NCI-H1048 (cell line): Measurements from ENCODE around the gene SMARCAD1.
"Not testable (repeated sequence)": the region's sequence is repeated elsewhere in the genome, so short reads cannot be mapped to it uniquely, and the experiment has no call there.

Experiments used
- DNase-seq: peaks from one replicate; lab custom pipeline; 2025; lab: John Stamatoyannopoulos, UW

The SMARCAD1 gene

DNA sequence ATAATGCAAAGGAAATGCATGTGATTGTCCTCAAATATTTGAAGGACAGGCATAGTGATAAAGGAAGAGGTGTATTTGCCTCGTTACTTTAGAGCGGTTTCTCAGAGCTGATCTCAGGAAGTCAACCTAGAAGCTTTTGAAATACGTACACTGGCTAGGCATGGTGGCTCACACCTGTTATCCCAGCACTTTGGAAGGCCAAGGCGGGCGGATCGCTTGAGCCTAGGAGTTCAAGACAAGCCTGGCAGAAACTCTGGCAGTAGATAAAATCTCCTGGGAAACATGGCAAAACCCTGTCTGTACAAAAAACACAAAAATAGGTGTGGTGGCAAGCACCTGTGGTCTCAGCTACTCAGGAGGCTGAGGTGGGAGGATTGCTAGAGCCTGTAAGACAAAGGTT lies 24.9 kb downstream of the SMARCAD1 start:
- no peak for DNase-seq

DNA sequence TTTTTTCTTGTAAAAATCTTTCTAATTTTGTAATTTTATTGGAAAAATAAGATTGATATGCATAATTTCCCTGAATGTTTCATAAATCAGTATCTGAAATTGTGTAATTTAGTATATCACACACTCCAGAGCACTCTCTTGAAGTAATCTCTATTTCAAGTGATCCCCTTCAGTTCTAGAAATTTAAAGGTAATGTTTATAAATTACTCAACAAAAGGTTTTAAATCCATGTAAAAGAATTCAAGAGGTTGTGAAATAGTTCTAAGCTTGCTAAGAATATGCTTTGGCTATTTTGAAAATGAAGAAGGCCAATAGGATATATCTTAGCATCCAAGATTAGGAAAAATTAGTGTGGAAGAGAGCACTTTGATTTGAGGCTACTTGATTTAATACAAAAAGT lies 28.2 kb downstream of the SMARCAD1 start:
- no peak for DNase-seq

DNA sequence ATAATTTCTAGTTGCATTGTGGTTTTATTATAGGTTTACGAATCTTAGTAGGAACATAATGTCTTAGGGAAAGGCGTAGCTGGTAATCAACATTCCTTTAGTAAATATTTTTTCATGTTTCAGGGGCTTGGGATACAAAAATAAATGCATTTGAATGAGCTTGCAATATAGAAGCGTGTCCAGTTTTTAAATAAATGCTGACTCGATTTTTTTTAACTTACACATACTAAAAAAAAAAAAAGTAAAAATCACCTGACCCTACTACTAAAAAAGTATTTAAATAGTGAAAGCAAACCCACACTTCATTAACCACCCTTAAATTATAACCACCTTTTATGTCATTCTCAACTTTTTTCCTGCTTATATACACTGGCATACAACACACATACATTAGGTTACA lies 29.6 kb downstream of the SMARCAD1 start:
- no peak for DNase-seq

DNA sequence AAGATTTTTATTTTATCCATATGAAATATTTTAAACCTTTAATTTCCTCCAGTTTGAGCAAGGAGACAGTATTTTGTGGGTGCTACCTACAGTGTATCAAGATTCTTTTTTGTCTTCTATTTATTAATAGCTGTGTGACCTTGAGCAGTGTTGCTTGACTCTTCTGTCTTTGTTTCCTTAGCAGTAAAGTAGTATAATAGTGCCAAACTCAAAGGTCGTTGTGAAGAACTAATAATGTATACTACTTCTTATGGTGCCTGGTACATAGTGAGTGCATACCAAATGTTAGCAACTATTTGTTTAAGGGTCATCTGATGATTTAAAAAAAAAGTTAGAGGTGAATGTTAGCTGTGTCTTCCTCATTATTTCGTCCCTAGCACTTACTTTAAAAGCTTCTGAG lies 30.5 kb downstream of the SMARCAD1 start:
- DNase-seq: no peak

DNA sequence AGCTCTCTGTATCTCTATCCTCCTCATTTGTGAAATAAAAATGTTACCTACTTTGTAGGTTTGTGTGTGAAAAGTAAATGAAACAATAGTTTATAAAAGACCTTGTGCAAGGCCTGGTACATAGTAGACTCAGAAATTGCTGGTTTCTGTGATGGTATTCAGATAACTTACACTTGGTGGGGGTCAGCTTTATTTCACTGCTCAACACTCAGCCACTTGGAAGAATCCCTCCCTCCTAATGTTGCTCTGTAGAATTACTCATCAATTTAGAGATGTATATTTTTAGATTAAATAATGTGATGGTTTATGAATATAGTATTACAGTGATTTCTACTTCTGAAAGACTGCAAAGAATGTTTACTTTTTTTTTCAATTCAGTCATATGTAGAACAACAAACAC lies 32.7 kb downstream of the SMARCAD1 start:
- no peak for DNase-seq

DNA sequence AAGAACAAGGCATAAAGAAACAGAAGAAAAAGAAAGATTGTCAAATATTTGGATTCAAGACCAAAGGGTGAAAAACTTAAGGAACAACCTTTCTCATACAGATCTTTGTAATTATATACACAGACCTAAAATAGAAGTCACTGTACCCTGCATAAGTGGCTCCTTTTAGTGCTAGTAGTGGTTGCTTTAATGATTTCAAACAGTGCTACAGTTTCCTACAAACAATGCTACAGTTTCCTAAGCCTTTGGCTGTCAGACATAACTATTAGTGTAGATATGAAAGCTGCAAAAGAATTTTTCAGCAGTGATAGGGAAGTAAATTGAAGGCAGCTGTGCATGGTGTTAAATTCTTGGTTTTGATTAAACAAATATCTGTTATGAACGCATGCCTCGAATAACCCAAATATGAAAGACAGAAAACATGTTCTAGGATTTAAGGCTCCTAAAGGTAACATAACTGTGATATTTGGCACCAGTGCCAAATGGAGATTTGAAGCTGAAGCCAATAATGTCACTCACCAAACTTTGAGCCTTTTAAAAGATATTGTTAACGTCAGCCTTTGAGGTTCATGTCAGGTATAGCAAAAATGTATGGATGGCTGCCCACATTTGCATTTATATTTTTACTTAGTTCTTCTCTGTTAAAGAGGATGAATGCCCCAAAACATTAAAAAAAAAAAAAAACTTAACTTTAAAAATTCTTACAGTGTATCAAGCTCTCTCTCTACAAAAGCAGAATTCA lies 36.6 kb downstream of the SMARCAD1 start:
- no peak for DNase-seq

DNA sequence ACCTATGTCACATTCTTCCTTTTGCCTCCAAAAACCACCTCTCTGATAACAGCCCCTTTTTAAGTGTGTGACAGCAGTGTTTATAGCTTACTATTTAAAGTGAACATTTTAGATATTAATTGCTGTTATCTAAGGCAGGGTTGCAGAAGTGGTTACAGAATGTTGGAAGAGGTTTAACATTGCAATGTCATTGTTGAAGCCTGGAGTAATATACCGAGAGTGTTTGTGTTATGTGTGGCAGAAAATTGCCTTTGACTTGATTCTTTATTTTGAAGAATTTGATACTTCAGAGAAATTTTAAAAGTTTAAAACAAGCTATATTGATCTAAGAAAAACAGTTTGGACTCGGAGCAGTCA lies 37.1 kb downstream of the SMARCAD1 start:
- DNase-seq: no peak

DNA sequence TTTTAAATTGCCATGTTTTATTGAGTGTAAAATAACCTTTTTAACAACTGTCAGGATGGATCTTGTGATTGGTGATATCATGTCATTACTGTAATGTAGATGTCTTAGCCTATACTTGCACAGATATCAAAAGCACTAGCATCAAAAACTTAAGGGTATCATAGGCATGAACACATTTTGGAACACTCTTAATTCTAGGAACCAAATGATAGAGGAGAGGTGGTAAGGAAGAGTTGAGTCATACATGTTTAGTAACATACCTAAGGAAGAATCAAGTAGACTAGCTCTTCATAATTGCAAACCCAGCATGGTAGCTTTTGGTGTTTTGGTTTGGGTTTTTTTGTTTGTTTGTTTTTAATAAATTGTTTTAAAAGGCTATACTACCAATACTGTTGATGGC lies 43.4 kb downstream of the SMARCAD1 start:
- DNase-seq: no peak

DNA sequence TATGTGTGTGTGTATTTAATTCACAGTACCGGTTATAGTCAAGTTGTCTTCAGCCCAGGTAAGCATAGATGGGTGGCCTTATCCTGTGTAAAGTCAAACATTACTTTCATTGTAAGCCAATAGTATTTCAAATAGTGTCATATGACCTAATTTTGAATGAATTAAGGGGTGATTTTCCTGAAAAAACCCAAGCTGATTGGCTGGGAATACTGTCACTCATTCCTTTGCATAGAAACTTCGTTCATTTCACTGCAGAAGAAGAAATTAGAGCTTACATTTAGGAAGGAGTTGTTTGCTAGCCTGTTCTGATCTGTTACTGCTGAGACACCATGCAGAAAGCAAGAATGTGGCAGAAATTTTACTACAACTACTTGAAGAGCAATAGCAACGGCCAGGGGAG lies 45.4 kb downstream of the SMARCAD1 start:
- DNase-seq: no peak

DNA sequence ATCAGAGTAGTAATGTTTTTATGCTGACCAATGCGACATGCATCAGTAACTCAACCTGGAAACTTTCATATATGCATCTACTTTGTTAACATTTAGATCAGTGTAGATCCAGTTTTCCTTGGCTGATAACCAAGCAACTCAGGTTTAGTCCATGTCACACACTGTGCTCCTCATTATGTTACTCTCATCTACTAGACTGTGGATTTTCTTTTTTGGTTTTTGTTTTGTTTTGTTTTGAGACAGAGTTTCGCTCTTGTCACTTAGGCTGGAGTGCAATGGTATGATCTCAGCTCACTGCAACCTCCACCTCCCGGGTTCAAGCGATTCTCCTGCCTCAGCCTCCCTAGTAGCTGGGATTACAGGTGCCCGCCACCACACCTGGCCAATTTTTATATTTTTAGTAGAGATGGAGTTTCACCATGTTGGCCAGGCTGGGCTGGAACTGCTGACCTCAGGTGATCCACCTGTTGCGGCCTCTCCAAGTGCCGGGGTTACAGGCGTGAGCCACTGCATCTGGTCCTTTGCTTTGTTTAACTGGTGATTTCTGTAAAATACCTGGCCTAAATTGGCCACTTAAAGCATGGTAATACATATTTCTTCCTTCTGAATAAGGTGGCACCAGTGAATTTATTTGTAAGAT lies 48.6 kb downstream of the SMARCAD1 start:
- no peak for DNase-seq

DNA sequence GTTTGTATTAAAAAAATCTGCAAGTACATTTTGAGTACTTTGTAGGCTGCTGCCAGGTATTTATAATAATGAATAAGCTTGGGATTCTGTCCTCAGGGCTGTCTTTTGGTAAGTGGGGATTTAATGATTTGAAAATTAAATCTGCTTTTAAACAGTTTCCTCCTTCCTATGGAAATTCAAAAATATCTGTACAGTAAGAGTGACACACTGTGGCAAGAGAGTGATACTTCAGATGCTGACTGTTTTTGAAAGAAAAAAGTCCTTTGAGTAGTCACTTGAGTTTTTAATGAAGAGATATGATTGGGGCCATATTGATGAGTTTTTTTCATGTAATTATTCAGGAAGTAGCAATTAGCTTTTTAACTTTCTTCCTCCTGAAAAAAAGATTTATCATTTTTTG lies 49.2 kb downstream of the SMARCAD1 start:
- no peak for DNase-seq

DNA sequence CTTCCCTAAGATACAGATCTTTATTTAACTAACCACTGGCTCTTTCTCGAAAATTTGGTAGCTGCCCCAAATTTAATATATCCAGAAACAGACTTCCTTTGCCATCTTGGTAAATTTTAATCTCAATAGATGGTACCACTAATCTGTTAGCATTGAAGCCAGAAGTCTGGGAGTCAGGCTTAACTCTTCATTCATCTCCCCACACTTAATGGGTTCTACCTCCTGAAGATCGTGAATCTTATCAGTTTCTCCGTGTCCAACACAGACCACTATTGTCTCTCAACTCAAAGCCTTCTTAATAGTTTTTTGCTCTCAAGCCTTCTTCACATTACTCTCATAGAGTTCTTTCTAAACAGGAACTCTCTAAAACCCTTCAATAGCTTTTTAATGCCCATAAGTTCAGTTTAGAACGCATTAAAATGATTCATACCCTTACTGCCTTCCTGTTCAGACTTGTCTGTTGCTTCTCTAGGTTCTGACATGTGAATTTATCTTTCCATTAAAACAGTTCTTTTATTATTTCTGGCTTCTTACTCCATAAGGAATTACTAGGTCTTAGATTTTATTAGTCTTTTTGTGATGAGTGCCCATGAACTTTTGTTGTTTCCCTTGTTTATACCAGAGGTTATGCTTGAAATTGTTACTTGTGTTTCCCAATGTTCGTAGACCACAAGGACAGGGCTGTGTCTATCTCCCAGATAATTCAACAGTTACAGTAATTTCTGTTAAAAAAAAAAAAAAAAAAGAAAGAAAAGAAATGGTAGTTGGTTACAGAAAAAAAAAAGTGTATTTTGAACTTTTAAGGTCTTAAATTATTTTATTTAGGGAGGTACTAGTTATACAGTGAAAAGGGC lies 54.7 kb downstream of the SMARCAD1 start:
- no peak for DNase-seq

DNA sequence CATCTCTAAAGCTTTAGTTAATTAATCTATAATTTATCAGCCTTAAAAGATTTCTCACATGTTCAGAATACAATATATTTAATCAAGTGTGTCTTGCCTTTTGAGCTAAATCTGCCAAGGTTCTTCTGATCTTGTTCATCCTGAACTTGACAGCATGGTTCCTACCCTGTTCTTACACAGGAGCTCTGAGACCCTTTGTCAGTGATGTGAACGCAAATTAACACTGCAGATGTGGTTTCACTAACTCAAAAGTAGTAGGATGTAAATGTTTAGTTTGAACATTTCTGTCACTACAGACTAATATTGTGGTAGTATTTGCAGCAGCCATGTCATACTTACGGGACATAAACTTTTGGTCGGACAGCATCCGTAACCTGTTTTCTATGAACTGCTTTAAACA lies 59.4 kb downstream of the SMARCAD1 start:
- DNase-seq: no peak

DNA sequence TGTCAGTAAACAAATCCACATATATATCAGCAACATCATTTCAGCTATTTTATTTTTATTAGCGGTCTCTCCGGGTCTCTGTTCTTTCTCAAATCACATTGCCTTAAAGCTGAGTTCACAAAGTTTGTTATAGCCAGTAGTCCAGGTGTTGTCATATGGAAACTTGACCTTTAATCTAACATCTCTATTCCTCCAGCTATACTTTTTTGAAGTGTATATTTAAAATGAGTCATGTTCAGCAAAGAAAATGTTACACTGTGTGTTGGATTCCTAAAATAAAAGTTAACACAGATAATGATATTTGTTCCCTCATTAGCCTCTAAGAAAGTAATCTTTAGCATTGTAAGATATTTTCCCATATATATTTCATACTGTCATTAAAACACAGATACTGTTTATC lies 63.6 kb downstream of the SMARCAD1 start:
- DNase-seq: no peak

DNA sequence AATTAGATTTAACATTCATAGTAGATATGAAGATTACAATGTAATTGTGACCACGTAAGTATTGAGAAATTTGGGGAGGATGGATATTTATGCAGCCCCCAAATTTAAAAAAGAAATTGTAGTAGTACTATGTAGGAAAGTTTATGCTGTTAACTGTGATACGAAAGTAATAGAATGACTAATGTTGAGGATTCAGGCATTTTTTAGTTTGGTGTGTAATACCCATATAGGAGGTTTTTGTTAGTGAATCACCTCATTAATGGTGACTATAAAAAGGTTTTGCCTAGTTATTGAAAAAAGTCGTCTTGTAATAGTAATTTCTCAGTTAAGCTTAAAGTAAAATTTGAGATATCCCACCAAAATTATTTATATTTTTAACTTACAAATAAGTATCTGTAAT lies 67.2 kb downstream of the SMARCAD1 start:
- DNase-seq: no peak

DNA sequence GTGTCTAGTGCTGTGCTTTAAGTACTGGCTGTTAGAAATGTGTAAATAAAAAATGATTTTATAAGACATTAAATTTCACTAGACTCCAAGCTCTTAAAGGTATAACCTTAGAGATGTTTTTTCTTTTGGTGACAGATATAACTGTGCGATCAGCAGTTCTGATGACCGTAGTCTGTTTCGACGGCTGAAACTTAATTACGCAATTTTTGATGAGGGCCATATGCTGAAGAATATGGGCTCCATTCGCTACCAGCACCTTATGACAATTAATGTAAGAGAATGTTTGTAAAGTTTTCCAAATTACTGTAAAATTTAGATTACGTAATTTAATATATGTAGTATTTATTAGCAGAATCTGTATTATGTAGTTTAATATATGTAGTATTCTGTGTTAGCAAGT lies 68.5 kb downstream of the SMARCAD1 start:
- no peak for DNase-seq

DNA sequence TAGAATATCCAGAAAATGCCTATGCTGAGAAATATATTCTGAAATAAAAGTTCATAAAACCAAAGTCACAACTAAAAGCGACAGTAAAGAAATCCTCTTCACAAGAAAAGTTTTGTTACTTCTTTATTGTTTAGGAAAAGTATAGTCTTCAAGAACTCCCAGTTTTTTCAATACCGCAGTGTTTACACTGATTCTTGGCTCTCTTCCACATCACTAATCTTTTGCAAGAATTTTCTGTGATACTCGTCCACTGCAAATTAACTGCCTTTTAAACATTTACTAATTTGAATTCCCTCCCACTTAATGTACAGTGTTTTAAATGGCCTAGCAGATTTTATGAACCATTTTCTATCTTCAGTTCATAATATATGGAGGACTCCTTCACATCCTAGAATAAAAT lies 69.9 kb downstream of the SMARCAD1 start:
- DNase-seq: no peak

DNA sequence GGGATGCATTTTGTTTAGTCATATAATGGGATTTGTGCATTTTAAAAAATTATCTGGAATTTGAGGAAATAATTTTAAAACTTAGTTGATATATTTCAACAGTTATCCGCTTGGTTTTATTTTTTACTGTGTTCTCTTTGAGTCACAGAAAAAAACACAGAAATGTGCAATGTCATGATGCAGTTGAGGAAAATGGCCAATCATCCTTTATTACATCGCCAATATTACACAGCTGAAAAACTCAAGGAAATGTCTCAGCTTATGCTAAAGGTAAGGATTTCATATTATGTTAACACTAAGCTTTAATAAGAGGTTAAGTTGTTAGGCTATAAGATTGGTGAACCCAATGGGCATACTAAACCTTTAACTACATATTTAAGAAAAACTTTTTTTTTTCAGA lies 71.1 kb downstream of the SMARCAD1 start:
- no peak for DNase-seq

DNA sequence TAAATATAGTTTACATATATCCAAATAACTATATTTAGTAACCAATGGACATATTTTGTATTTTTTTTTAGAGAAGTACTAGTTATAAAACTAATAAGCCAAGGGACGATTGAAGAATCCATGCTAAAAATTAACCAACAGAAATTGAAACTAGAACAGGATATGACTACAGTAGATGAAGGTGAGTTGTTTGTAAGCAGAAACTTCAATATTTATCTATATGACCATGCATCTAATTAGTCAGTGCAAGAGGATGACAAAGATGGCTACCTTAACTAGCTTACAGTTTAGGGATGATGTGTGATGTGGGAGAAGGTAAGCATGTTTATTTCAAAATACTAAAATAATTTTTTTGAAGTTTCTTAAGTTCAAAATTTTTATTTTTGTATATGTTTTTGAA lies 77.2 kb downstream of the SMARCAD1 start:
- DNase-seq: no peak

DNA sequence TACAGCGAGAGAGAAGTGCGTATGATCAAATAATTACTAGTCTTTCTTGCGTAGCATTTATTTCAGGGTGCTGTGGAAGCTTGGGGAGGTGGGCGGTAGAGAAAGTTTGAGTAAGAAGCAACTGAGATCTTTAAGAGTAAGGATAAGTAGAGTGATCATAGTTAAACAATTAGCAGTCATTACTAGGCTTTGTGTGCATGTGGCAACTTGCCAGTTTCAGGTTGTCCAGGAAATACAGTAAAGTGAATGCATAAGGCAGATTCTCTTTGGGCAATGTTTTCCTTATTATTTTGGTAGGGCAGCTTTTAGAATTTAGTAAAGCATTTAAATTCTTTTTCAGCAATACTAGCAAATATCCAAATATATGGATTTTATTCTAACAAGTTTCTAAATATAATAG lies 78.0 kb downstream of the SMARCAD1 start:
- no peak for DNase-seq

DNA sequence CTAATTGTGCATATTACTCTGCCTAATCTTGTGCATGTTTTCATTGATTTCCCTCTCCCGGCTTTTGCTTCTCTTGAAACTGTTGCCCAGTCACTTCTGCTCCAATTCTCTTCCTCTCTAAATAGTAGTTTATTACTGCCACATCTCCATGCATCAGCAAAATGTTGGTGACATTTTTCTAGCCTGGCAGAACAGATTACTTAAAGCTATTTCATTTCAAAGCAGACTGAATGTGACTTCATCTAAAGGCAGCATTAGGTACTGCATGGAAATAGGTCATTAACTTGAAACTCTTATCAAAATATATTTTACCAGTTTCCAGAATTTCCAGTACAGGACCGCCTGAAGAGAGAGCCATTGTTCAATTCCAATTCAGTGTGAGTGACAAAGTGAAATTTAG lies 82.6 kb downstream of the SMARCAD1 start:
- no peak for DNase-seq

DNA sequence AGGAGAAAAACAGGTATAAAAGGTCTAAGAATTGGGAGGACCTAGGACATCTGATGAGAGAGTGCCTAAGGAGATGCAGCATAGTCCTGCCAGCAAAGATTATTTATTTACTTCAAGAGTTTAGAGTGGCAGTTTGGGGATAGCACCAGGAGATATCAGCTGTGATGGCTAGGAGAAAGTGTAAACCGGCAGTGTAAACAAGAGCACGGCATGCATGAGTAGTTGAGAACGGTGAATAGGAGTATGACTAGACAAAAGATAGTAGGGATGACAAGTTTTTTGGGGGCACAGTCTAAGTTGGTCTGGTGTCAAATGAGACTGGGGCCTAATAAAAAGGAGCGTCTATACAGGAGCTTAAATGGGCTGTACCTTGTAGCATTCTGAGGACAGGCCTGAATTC lies 86.3 kb downstream of the SMARCAD1 start:
- DNase-seq: not testable (repeated sequence)

DNA sequence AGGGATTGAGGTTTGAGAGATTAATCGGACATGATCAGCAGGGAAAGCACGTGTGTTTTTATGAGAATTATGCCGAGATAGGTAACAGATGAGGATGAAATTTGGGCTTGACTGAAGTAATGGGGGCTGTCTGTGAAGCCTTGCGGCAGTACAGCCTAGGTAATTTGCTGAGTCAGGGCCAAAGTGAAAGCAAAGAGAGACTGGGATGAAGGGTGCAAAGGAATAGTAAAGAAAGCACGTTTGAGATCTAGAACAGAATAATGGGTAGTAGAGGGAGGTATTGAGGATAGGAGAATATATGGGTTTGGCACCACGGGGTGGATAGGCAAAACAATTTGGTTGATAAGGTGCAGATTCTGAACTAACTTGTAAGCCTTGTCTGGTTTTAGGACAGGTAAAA lies 87.8 kb downstream of the SMARCAD1 start:
- DNase-seq: not testable (repeated sequence)
